Ishikawa (cell line): ENCODE results near the gene RGL2.

Experiments
- CREB1 ChIP-seq: IDR thresholded peaks from 2 replicates; pipeline ENCODE4 v1.6.1; 2012; ENCODE audit warnings: low read depth
- RAD21 ChIP-seq: IDR thresholded peaks from 2 replicates; pipeline ENCODE4 v1.6.1; 2012; ENCODE audit warnings: low read depth
- TAF1 ChIP-seq: IDR thresholded peaks from 2 replicates; pipeline ENCODE4 v1.6.1; 2012; ENCODE audit warnings: low read depth, mild to moderate bottlenecking
- TEAD4 ChIP-seq: IDR thresholded peaks from 2 replicates; pipeline ENCODE4 v1.6.1; 2012

- TF ChIP-seq CREB1 (peak; percentile 24; the same call in 1 of the 2 replicates), TAF1 (peak; percentile 48; the same call in 1 of the 2 replicates), RAD21 (no peak), TEAD4 (no peak)
These were observed 9.6 kb downstream of the RGL2 start, which contains the start of the genes PFDN6 and WDR46 for GRCh38 chr6:33288921-33289783.
